Measurements from ENCODE around the gene DZIP1. TPM values are rescaled to one million over a fixed set of nuclear protein-coding genes. Genes with fewer than 3 reads are reported as not detected.

DZIP1 gene
- total and polyA plus RNA-seq, 10 of the 15 experiments (the other 5 are each of a cell fraction or from before 2014, with no cell fraction given) = 0.01 to 1.9 (median 0.55) TPM

DNA sequence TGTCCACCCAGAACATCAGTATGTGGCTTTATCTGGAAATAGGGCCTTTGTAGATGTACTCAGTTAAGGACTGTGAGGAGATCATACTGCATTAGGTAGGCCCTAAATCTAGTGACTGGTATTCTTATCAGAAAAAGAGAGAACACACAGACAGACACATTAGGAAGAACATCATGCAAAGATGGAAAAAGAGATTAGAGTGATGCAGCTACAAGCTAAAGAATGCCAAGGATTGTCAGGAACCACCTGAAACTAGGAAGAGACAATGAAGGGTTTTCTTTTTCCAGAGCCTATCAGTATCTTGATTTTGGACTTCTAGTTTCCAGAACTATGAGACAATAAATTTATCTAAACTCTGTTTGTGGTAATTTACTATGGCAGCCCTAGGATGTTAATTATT lies 15.0 kb upstream of the DZIP1 start:
- CTCF ChIA-PET = interaction anchor here (2.1 to 2.5 kb wide), 3 partner anchors 14 to 174 kb away, joined by 7 to 13 read pairs (median 12); no protein-coding TSS in a partner anchor
- BruUV-seq (replicated peaks) = no TSS peak
- Histone ChIP-seq H4K20me1 (ENCODE audit: control insufficient read depth, insufficient read depth) (no peaks in the 10 kb centered on the region), H3K27ac (ENCODE audit: control insufficient read depth, insufficient read depth) (no peak overlapping the region), H3K79me2 (ENCODE audit: control insufficient read depth, insufficient read depth, low read length) (no peaks in the 10 kb centered on the region), H2AFZ (ENCODE audit: control insufficient read depth, low read depth, low read length) (no peak overlapping the region), H3K9me3 (replicated peaks; ENCODE audit: control insufficient read depth, insufficient read depth, low read length) (no peaks in the 10 kb centered on the region; the same call in 2 of the 3 replicates), H3K36me3 (ENCODE audit: control insufficient read depth in 2 of 2, insufficient read depth in 2 of 2, low read length in 1 of 2) (no peaks in the 10 kb centered on the region), H3K27me3 (replicated peaks in 1 of 2; ENCODE audit: control insufficient read depth in 2 of 2, insufficient read depth in 2 of 2, low read length in 1 of 2) (no peaks in the 10 kb centered on the region), H3K4me3 (no peak overlapping the region), H3K4me2 (ENCODE audit: control insufficient read depth, insufficient read depth) (no peak overlapping the region), H3K4me1 (ENCODE audit: control insufficient read depth, insufficient read depth, low read length) (no peaks in the 10 kb centered on the region), H3K9ac (ENCODE audit: control insufficient read depth, insufficient read depth, low read length) (no peak overlapping the region)
- FAIRE-seq (no peak), ATAC-seq (no peak), DNase-seq (ENCODE audit: low read depth, low spot score) (no peak)
- RAD21 ChIA-PET (ENCODE audit: unreplicated experiment) = interaction anchor here (1.0 kb wide), 1 partner anchor 174 kb away, joined by 3 read pairs; no protein-coding TSS in a partner anchor
- no peak for TF ChIP-seq SREBF1 (IDR thresholded peaks at IDR 0.05; ENCODE audit: low read length)
- no peak for TF ChIP-seq HDAC2 (IDR thresholded peaks at IDR 0.05)
- TF ChIP-seq BRCA1 (IDR thresholded peaks at IDR 0.05; ENCODE audit: low read depth, low read length) = no peak
- no peak for TF ChIP-seq FOXK2 (IDR thresholded peaks at IDR 0.05)
- TF ChIP-seq, protein P1, sequence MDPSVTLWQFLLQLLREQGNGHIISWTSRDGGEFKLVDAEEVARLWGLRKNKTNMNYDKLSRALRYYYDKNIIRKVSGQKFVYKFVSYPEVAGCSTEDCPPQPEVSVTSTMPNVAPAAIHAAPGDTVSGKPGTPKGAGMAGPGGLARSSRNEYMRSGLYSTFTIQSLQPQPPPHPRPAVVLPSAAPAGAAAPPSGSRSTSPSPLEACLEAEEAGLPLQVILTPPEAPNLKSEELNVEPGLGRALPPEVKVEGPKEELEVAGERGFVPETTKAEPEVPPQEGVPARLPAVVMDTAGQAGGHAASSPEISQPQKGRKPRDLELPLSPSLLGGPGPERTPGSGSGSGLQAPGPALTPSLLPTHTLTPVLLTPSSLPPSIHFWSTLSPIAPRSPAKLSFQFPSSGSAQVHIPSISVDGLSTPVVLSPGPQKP (IDR thresholded peaks at IDR 0.05; ENCODE audit: low read depth, low read length) = no peak
- no peak for TF ChIP-seq KLF5 (IDR thresholded peaks at IDR 0.05; ENCODE audit: partially characterized antibody)
- no peak for TF ChIP-seq BHLHE40 (IDR thresholded peaks at IDR 0.05; ENCODE audit: borderline replicate concordance in 1 of 2, low read depth in 2 of 2, low read length in 1 of 2)
- TF ChIP-seq, protein P2, sequence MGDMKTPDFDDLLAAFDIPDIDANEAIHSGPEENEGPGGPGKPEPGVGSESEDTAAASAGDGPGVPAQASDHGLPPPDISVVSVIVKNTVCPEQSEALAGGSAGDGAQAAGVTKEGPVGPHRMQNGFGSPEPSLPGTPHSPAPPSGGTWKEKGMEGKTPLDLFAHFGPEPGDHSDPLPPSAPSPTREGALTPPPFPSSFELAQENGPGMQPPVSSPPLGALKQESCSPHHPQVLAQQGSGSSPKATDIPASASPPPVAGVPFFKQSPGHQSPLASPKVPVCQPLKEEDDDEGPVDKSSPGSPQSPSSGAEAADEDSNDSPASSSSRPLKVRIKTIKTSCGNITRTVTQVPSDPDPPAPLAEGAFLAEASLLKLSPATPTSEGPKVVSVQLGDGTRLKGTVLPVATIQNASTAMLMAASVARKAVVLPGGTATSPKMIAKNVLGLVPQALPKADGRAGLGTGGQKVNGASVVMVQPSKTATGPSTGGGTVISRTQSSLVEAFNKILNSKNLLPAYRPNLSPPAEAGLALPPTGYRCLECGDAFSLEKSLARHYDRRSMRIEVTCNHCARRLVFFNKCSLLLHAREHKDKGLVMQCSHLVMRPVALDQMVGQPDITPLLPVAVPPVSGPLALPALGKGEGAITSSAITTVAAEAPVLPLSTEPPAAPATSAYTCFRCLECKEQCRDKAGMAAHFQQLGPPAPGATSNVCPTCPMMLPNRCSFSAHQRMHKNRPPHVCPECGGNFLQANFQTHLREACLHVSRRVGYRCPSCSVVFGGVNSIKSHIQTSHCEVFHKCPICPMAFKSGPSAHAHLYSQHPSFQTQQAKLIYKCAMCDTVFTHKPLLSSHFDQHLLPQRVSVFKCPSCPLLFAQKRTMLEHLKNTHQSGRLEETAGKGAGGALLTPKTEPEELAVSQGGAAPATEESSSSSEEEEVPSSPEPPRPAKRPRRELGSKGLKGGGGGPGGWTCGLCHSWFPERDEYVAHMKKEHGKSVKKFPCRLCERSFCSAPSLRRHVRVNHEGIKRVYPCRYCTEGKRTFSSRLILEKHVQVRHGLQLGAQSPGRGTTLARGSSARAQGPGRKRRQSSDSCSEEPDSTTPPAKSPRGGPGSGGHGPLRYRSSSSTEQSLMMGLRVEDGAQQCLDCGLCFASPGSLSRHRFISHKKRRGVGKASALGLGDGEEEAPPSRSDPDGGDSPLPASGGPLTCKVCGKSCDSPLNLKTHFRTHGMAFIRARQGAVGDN (IDR thresholded peaks at IDR 0.05) = no peak
- TF ChIP-seq WRNIP1 (IDR thresholded peaks at IDR 0.05; ENCODE audit: borderline replicate concordance, low read depth, low read length) = no peak
- intact Hi-C loops (cut with micrococcal nuclease; ENCODE audit: unreplicated experiment) = no loop called here
- in situ Hi-C loops (cut with MboI) = no loop called here
- SMC1A ChIA-PET (ENCODE audit: uncharacterized antibody, unreplicated experiment) = interaction anchor here (1.7 to 1.9 kb wide), 2 partner anchors 125 to 174 kb away, joined by 4 to 12 read pairs; no protein-coding TSS in a partner anchor
- POLR2A ChIA-PET = no interaction called here
